HL-60/S4 treated with retinoic acid at 250 ng/mL for 4 days and 3 days (cell line): Measurements from ENCODE around the gene METRNL.
"Not testable (repeated sequence)": the region's sequence is repeated elsewhere in the genome, so short reads cannot be mapped to it uniquely, and the experiment has no call there.

ENCODE experiments used
- in situ Hi-C: fragments of 300-500 bp; cut with MboI; formaldehyde crosslinking; loops from 2 replicates; pipeline ENCODE4 v1.7.0; 2022; ENCODE audit warnings: low sequenced_read_pairs

The METRNL gene

GRCh38 chr17:83065660-83066542 lies 13.5 kb upstream of the METRNL start:
- in situ Hi-C loops = no loop called here

DNA sequence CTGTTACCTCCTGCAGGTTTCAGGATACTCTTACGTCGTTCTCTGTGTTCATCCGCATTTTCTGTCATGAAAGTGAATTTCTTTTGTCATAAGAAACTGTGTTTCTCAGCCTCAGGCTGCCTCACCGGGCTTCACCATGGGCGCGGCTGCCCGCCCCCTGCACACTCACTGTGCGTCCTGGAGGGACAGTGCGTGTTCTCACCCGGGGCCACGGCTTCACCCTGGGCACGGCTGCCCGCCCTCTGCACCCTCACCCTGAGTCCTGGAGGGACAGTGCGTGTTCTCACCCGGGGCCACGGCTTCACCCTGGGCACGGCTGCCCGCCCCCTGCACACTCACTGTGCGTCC lies 12.9 kb upstream of the METRNL start:
- in situ Hi-C loops = not testable (repeated sequence)

DNA sequence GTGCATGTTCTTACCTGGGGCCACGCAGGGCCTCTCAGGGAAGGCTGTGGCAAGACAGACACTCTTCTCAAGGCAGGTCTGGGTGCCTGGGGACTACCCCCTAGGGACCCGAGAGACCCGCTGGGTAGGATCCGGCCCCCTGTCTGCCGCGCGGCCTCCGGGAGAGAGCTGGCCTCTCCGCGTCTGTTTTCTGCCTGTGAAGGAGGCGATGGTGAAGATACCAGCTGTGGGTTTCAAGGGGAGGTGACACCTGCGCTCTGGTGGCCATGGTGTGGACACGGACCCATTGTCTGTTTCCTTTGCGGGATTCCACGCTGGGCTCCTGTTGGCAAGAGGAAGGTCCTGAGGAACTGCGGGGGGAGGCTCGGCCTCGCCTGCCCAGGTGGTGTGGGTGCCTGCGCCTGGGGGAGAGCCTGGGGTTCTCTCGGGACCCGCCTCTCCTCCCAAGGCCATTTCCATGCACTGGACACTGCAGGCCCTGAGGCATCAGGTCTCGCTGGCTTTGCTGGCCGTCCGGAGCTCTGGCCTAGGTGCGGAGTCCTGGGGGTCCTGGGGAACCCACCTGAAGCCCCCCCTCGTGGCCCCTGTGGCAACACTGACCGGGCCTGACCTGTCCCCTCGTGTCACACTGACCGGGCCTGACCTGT lies 12.2 kb upstream of the METRNL start:
- in situ Hi-C loops = no loop called here

DNA sequence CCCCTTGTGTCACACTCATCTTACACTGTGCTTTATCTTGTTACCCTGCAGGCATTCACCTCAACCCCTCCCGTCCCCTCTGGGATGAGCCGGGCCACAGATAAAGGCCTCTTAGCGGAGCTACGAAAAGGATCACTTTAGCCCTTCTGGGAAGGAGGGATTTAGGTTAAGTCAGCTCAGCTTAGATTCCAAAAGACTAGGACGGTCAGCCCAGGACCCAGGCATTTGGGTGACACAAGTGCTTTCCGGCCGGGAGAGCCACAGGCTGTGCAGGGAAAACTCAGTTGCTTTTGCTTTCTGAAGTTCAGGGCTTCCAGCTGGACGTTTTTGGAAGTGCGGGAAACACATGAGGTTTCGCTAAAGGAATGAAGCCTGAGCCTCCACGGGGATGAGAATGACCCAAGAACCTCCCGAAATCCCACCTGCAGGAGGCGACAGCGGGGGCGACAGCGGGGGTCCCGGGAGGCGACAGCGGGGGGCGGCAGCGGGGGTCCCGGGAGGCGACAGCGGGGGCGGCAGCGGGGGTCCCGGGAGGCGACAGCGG lies 11.6 kb upstream of the METRNL start:
- in situ Hi-C loops = no loop called here

GRCh38 chr17:83068641-83069570 lies 10.5 kb upstream of the METRNL start:
- in situ Hi-C loops = no loop called here

- in situ Hi-C loops = no loop called here
Observed at GRCh38 chr17:83069571-83069906, 9.9 kb upstream of the METRNL start.

GRCh38 chr17:83069931-83070742 lies 9.3 kb upstream of the METRNL start:
- in situ Hi-C loops = no loop called here

- in situ Hi-C loops = no loop called here
Observed at GRCh38 chr17:83070800-83071341, 8.5 kb upstream of the METRNL start.

GRCh38 chr17:83071365-83071764 lies 8.0 kb upstream of the METRNL start:
- in situ Hi-C loops = no loop called here

DNA sequence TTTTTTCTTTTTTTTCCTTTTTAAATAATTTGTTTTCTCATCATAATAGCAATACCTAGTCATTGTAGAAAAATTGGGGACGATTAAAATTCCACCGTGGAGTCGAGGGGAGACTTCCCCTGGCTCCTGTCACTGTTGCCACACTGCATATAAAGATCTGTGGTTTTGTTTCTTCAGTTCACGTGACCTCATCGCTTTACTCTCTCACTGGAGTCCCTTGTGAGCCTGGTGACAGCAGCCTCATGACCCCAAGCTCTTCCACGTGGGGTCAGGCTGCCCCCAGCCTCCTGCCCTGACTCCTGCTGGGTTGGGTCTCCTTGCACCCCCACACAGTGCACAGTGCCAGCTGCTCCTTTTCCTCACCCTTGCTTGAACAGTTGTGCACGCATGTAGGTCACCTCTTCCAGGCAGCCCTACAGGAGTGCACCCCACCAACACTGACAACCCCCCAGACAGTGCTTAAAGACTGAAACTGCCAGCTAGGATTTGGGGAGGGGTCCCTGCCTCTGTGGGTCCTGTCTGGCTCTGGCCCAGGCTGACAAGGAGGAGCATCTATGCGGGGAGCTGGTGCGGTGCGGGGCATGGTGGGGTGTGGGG lies 7.3 kb upstream of the METRNL start:
- in situ Hi-C loops = no loop called here

DNA sequence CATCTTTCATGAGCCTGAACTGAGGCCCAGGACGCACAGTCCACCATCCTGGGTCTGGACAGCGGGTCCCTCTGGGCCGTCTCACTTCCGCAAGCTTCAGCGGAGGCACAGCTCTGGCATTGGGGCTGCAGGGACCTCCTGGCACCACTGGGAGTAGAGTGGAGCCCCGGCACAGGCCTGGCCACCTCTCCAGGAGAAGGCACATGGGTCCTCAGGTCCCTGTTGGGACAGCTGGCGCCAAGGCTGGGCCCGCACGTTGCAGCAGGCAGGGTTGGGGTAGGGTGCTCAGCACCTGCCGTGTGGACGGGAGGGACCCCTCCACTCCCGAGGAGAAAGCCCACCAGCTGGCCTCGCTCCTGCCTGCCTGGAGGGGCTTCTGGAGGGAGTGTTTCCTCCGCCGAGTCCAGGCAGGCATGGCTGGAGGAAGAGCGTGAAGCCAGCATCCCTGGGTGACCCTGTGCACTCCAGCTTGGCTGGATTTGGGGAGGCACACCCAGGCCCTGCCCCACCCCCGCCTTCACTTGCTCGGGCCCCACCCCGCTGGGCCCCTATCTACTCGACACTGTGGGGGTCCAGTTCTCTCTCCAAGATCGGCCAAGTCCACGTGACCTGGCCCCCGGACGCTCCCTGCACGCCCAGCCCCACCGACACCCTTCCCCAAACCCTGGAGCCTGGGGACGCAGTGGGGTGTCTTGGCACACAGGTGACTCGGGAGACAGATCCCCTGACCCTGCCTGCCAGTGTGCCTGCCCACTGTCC lies 6.6 kb upstream of the METRNL start:
- in situ Hi-C loops = no loop called here

DNA sequence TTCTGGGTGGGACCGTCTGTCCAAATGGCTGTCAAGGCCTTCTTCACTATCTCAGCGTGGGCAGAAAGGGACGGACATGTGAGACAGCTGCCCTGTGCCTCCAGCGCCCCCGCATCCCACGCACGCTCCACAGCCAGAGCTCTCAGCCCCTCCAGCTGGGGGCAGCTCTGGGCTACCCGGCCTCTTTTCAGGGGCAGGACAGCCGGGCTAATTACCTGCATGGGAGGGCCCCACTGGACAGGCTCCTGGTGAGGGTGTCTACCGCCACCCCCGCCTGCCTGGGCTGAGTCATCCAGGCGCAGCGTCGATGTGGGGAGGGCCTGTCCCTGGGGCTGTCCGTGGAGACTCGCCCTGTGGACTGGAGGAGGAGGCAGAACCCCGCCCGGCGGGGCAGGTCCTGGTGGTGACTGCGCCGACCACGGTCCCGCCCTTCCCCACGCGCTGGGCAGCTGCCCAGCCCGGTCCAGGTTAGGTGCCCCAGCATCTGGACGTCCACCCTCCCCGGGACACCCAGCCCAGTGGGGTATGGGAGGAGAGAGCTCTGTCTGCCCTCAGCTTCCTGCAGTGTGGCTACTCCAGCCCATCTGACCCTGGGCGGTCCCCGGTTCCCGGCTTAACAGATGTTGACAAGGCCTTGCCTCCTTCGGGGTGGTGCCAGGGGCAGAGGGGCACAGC lies 5.9 kb upstream of the METRNL start:
- in situ Hi-C loops = no loop called here

DNA sequence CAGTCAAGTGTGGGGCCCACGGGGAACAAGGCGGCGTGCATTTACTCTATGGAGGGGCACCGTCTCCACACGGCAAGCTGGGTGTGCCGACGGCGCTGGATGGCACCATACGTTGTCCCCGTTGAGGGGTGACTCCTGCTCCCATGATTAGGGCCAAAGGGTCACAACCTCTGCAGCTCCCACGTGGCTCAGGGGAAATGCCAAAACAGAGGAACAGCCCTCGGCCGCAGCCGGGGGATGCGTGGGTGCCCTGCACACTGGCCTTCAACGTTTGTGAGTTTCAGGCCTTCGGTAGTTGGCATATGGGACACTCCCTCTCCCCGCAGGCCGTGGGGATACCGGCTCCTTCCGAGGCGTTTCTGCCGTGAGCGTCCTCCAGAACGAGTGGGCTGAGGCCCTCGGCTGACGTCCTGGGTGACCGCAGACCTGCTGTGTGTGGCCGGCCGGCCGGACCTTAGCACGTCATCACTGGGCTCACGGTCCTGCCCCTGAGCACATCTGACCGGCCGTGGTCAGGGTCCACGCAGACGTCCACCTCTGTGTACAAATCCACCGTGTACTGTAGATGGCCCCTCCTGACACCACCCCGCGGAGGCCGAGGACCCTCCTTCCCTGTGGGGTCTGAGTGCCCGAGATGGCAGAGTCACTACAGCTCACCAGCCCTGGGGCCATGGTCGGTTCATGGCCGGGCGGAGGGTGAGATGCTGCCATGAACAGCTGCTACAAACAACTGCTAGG lies 4.8 kb upstream of the METRNL start:
- in situ Hi-C loops = no loop called here

- in situ Hi-C loops = no loop called here
Observed at GRCh38 chr17:83075270-83075880, 4.0 kb upstream of the METRNL start.

DNA sequence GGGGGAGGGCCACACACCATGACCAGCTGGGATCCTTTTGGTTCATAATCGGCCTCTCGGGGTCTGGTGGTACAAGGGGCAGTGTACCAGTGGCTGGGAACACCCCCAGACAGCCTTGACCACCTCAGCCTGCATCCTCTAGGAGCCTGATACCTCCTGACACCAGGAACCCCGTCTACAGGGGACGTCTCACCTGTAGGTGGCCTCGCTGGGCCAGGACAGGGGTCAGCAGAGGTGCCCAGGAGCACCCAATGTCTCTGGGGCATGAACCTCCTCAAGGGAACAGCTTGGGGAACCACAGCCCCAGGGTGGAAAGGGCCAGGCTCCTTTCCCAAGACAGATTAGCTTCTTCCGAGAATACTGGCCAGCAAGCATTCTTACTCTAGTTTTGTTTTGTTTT lies 2.5 kb upstream of the METRNL start:
- in situ Hi-C loops = no loop called here

DNA sequence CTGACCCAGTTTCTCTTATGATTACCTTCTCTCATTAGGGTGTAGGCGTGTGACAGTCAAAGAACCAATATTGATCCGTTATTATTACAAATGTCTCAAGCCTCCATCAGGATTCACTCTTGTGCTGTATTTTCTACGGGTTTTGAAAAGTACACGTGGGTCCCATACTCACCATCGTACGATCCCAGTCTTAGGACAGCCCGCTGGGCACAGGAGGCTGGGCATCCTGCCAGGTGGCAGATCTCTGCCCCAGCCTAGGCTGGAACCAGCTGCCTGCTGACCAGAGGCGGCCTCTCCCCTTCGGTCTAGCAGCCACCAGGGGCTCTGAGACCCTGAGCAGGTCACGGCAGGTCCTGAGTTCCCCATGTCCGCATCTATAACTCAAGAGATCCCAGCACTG lies 2.0 kb upstream of the METRNL start:
- in situ Hi-C loops = no loop called here

GRCh38 chr17:83077939-83078338 lies 1.5 kb upstream of the METRNL start:
- in situ Hi-C loops = no loop called here
